Measurements from ENCODE around the gene COMT.

The COMT gene

GRCh38 chr22:19971276-19972124, 29.9 kb downstream of the COMT start:
- DNase-seq, result no peak

- no peak for DNase-seq
Measured at GRCh38 chr22:19972251-19972650, 30.7 kb downstream of the COMT start.

GRCh38 chr22:19972652-19973550, 31.3 kb downstream of the COMT start:
- DNase-seq, result no peak

GRCh38 chr22:19973551-19974267, 32.1 kb downstream of the COMT start:
- DNase-seq, result no peak

- DNase-seq, result no peak
Measured at GRCh38 chr22:19974268-19974861, 32.8 kb downstream of the COMT start.

- no peak for DNase-seq
Measured at GRCh38 chr22:19974935-19975706, 33.5 kb downstream of the COMT start.

GRCh38 chr22:19975707-19976035, 34.1 kb downstream of the COMT start:
- DNase-seq, result no peak

- no peak for DNase-seq
Measured at GRCh38 chr22:19976671-19977070, 35.1 kb downstream of the COMT start.

GRCh38 chr22:19977296-19978243, 36.0 kb downstream of the COMT start:
- no peak for DNase-seq

GRCh38 chr22:19978748-19979147, 37.2 kb downstream of the COMT start:
- no peak for DNase-seq

GRCh38 chr22:19979712-19980493, 38.3 kb downstream of the COMT start:
- no peak for DNase-seq

- DNase-seq, result no peak
Measured at GRCh38 chr22:19980766-19981165, 39.2 kb downstream of the COMT start.

- DNase-seq, result no peak
Measured at GRCh38 chr22:19981171-19981960, 39.8 kb downstream of the COMT start.

- no peak for DNase-seq
Measured at GRCh38 chr22:19981961-19982920, 40.7 kb downstream of the COMT start.

- DNase-seq, result no peak
Measured at GRCh38 chr22:19982991-19983578, 41.5 kb downstream of the COMT start.

GRCh38 chr22:19983741-19984140, 42.2 kb downstream of the COMT start:
- DNase-seq, result no peak

- DNase-seq, result no peak
Measured at GRCh38 chr22:19984201-19984753, 42.7 kb downstream of the COMT start.

All from stimulated activated CD4-positive, alpha-beta T cell treated with anti-CD3 and anti-CD28 coated beads, Interleukin-1b, Interleukin-23, amount 100 ng/mL, for 48 hours (primary cell).